ENCODE results near the gene ZNF556.

- TF ChIP-seq CTCF (conservative IDR thresholded peaks at IDR 0.05; ENCODE audit: low read length) (no peak), EZH2phosphoT487 (IDR thresholded peaks at IDR 0.05; ENCODE audit: borderline replicate concordance, low read depth, low read length) (no peak)
Observed at GRCh38 chr19:2896694-2897093, 29.6 kb downstream of the ZNF556 start.

All from OCI-LY7 (cell line).